ENCODE results near the gene CBR1. TPM values are rescaled to one million over a fixed set of nuclear protein-coding genes. Genes with fewer than 3 reads are reported as not detected.
"Not testable (repeated sequence)": the region's sequence is repeated elsewhere in the genome, so short reads cannot be mapped to it uniquely, and the experiment has no call there.

The CBR1 gene
- total RNA-seq, 1 experiment from 2014 or later: 41.1 TPM

DNA sequence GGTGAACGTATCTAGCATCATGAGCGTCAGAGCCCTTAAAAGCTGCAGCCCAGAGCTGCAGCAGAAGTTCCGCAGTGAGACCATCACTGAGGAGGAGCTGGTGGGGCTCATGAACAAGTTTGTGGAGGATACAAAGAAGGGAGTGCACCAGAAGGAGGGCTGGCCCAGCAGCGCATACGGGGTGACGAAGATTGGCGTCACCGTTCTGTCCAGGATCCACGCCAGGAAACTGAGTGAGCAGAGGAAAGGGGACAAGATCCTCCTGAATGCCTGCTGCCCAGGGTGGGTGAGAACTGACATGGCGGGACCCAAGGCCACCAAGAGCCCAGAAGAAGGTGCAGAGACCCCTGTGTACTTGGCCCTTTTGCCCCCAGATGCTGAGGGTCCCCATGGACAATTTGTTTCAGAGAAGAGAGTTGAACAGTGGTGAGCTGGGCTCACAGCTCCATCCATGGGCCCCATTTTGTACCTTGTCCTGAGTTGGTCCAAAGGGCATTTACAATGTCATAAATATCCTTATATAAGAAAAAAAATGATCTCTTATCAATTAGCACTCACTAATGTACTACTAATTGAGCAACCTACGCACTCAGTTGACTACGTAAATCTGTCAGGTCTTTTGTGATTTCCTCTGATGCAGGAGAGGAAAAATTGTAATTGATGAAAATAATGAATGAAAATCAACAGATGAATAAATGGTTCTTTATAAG is 2.8 kb downstream of the CBR1 start:
- no peaks in the 10 kb centered on the region for H3K27me3 Mint-ChIP-seq (ENCODE audit: insufficient read depth, unreplicated experiment)
- no peak for DNase-seq
- intact Hi-C loops (cut with micrococcal nuclease; ENCODE audit: unreplicated experiment): no loop called here
- no peak for TF ChIP-seq CTCF (IDR thresholded peaks at IDR 0.05; ENCODE audit: insufficient read depth in 1 of 2, low read depth in 1 of 2, low read length in 1 of 2, severe bottlenecking in 1 of 2, unreplicated experiment in 1 of 2)
- H3K4me1 Mint-ChIP-seq (ENCODE audit: low read depth, unreplicated experiment): peaks cover 25% of the 10 kb centered on the region
- POLR2A ChIA-PET: no interaction called here
- H3K4me1 ChIP-seq: no peaks in the 10 kb centered on the region
- no TSS peak for BruUV-seq (replicated peaks)
- H3K4me3 ChIP-seq (ENCODE audit: low read depth, low read length): no peak overlapping the region
- peaks cover 28% of the 10 kb centered on the region for H3K36me3 Mint-ChIP-seq (ENCODE audit: insufficient read depth, unreplicated experiment)
- H3K9me3 ChIP-seq: peaks cover 13% of the 10 kb centered on the region; the same call in 1 of the 2 replicates
- H3K9me3 Mint-ChIP-seq (ENCODE audit: unreplicated experiment): peaks cover 9% of the 10 kb centered on the region
- H3K4me3 Mint-ChIP-seq (ENCODE audit: unreplicated experiment): no peak overlapping the region
- H3K27ac Mint-ChIP-seq (ENCODE audit: unreplicated experiment): no peak overlapping the region
- CTCF ChIA-PET: no interaction called here
- no peaks in the 10 kb centered on the region for H3K27me3 ChIP-seq (replicated peaks; ENCODE audit: control insufficient read depth, insufficient read depth, low read length)
- no peaks in the 10 kb centered on the region for H3K36me3 ChIP-seq (ENCODE audit: control insufficient read depth, insufficient read depth, low read length)

- ChIA-PET CTCF (no interaction called here), POLR2A (interaction anchor here (0.9 kb wide), 1 partner anchor 13 kb away, joined by 5 read pairs; the partner anchor contains the start of gene SETD4)
- H3K4me1 ChIP-seq: no peaks in the 10 kb centered on the region
- Mint-ChIP-seq H3K27me3 (ENCODE audit: insufficient read depth, unreplicated experiment) (no peaks in the 10 kb centered on the region), H3K9me3 (ENCODE audit: unreplicated experiment) (peaks cover 9% of the 10 kb centered on the region), H3K4me1 (ENCODE audit: low read depth, unreplicated experiment) (peaks cover 25% of the 10 kb centered on the region), H3K4me3 (ENCODE audit: unreplicated experiment) (no peak overlapping the region), H3K36me3 (ENCODE audit: insufficient read depth, unreplicated experiment) (peaks cover 28% of the 10 kb centered on the region), H3K27ac (ENCODE audit: unreplicated experiment) (no peak overlapping the region)
- intact Hi-C loops (cut with micrococcal nuclease; ENCODE audit: unreplicated experiment): no loop called here
- peaks cover 8% of the 10 kb centered on the region; the same call in 1 of the 2 replicates for H3K9me3 ChIP-seq
- H3K4me3 ChIP-seq (ENCODE audit: low read depth, low read length): no peak overlapping the region
- BruUV-seq (replicated peaks): no TSS peak
- DNase-seq: no peak
- H3K27me3 ChIP-seq (replicated peaks; ENCODE audit: control insufficient read depth, insufficient read depth, low read length): no peaks in the 10 kb centered on the region
- no peak for TF ChIP-seq CTCF (IDR thresholded peaks at IDR 0.05; ENCODE audit: insufficient read depth in 1 of 2, low read depth in 1 of 2, low read length in 1 of 2, severe bottlenecking in 1 of 2, unreplicated experiment in 1 of 2)
- H3K36me3 ChIP-seq (ENCODE audit: control insufficient read depth, insufficient read depth, low read length): no peaks in the 10 kb centered on the region
Observed at GRCh38 chr21:36073181-36073580, 3.4 kb downstream of the CBR1 start.

DNA sequence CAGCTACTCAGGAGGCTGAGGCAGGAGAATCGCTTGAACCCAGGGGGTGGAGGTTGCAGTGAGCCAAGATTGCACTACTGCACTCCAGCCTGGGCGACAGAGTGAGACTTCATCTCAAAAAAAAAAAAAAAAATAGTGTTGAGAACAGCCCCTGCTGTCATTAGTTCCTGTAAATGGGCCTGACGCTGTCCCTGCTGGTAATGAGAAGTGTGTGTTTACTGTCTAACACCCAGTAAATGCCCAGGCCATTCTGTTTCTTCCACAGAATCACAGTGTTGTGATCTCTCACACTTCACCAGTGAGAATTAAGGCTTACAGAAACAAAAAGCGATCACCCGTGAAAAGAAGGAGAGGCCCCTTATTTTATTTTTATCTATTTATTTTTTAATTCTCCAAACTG is 4.1 kb downstream of the CBR1 start:
- POLR2A ChIA-PET: interaction anchor here (0.9 kb wide), 1 partner anchor 14 kb away, joined by 5 read pairs; the partner anchor contains the start of gene SETD4
- H3K4me1 ChIP-seq; CTCF ChIA-PET; H3K9me3 Mint-ChIP-seq (ENCODE audit: unreplicated experiment); H3K27me3 ChIP-seq (replicated peaks; ENCODE audit: control insufficient read depth, insufficient read depth, low read length); H3K27me3 Mint-ChIP-seq (ENCODE audit: insufficient read depth, unreplicated experiment); H3K4me3 Mint-ChIP-seq (ENCODE audit: unreplicated experiment); H3K27ac Mint-ChIP-seq (ENCODE audit: unreplicated experiment); H3K36me3 ChIP-seq (ENCODE audit: control insufficient read depth, insufficient read depth, low read length); H3K4me3 ChIP-seq (ENCODE audit: low read depth, low read length); BruUV-seq (replicated peaks); intact Hi-C loops (cut with micrococcal nuclease; ENCODE audit: unreplicated experiment); H3K9me3 ChIP-seq; DNase-seq: not testable (repeated sequence)
- Mint-ChIP-seq H3K36me3 (ENCODE audit: insufficient read depth, unreplicated experiment) (peaks cover 25% of the 10 kb centered on the region), H3K4me1 (ENCODE audit: low read depth, unreplicated experiment) (peaks cover 25% of the 10 kb centered on the region)

Data from Caco-2 (cell line).